Neural progenitor cell (in vitro differentiated cells): Measurements from ENCODE around the gene UNG. TPM values are rescaled to one million over a fixed set of nuclear protein-coding genes. Genes with fewer than 3 reads are reported as not detected.

Source experiments
- DNase-seq: peaks from one replicate; pipeline ENCODE4 v3.0.0-alpha.2; 2016; ENCODE audit warnings: low spot score
- H2AFZ ChIP-seq: fragments of 200-600 bp; sonication (generic); replicated peaks from 2 replicates; pipeline ENCODE4 v1.6.1; 2016; ENCODE audit warnings: antibody characterized with exemption
- H3F3A ChIP-seq: fragments of 200-600 bp; sonication (generic); 2 replicates; pipeline ENCODE4 v1.6.1; 2016; ENCODE audit warnings: antibody characterized with exemption, low read depth
- H3K27ac ChIP-seq: fragments of 200-600 bp; sonication (generic); 2 replicates; pipeline ENCODE4 v1.5.1; 2016; ENCODE audit warnings: mild to moderate bottlenecking
- H3K27me3 ChIP-seq: fragments of 200-600 bp; sonication (generic); 2 replicates; pipeline ENCODE4 v1.6.1; 2016; ENCODE audit warnings: mild to moderate bottlenecking, moderate library complexity
- H3K36me3 ChIP-seq: fragments of 200-600 bp; sonication (generic); 2 replicates; pipeline ENCODE4 v1.5.1; 2016
- H3K4me1 ChIP-seq: fragments of 200-600 bp; sonication (generic); 2 replicates; pipeline ENCODE4 v1.6.1; 2016; ENCODE audit warnings: mixed run types
- H3K4me2 ChIP-seq: fragments of 200-600 bp; sonication (generic); 2 replicates; pipeline ENCODE4 v1.6.1; 2016
- H3K4me3 ChIP-seq: fragments of 200-600 bp; sonication (generic); 2 replicates; pipeline ENCODE4 v1.5.1; 2016
- H3K79me2 ChIP-seq: fragments of 200-600 bp; sonication (generic); 2 replicates; pipeline ENCODE4 v1.6.1; 2016; ENCODE audit warnings: low read depth
- H3K9ac ChIP-seq: fragments of 200-600 bp; sonication (generic); 2 replicates; pipeline ENCODE4 v1.6.1; 2016
- H3K9me3 ChIP-seq: fragments of 200-600 bp; sonication (generic); 2 replicates; pipeline ENCODE4 v1.5.1; 2016; ENCODE audit warnings: low read depth
- H4K20me1 ChIP-seq: fragments of 200-600 bp; sonication (generic); 2 replicates; pipeline ENCODE4 v1.6.1; 2016; ENCODE audit warnings: low read depth
- H3K27ac Mint-ChIP-seq: 3 replicates; pipeline ENCODE4 v1.8.0; 2021; ENCODE audit warnings: mixed read lengths
- H3K27me3 Mint-ChIP-seq: 2 replicates; pipeline ENCODE4 v1.8.0; 2022; ENCODE audit warnings: low read depth, mild to moderate bottlenecking, inconsistent platforms, moderate library complexity, mixed read lengths; ENCODE audit not compliant: insufficient read depth
- H3K36me3 Mint-ChIP-seq: 3 replicates; pipeline ENCODE4 v1.8.0; 2021; ENCODE audit warnings: mixed read lengths
- H3K4me1 Mint-ChIP-seq: 3 replicates; pipeline ENCODE4 v1.8.0; 2021; ENCODE audit warnings: mixed read lengths
- H3K4me3 Mint-ChIP-seq: 3 replicates; pipeline ENCODE4 v1.8.0; 2021; ENCODE audit warnings: mild to moderate bottlenecking, moderate library complexity, mixed read lengths
- H3K9me3 Mint-ChIP-seq: 3 replicates; pipeline ENCODE4 v1.8.0; 2020; ENCODE audit warnings: mixed read lengths
- CTCF ChIP-seq: fragments of 200-600 bp; sonication (generic); IDR thresholded peaks from 2 replicates; pipeline ENCODE4 v1.5.1; 2017; ENCODE audit warnings: antibody characterized with exemption, mild to moderate bottlenecking
- EZH2 ChIP-seq: fragments of 200-600 bp; sonication (generic); IDR thresholded peaks from 2 replicates; pipeline ENCODE4 v1.6.1; 2017; ENCODE audit warnings: antibody characterized with exemption, mild to moderate bottlenecking, moderate library complexity
- EZH2phosphoT487 ChIP-seq: fragments of 200-600 bp; sonication (generic); IDR thresholded peaks from 2 replicates; pipeline ENCODE4 v1.6.1; 2017; ENCODE audit warnings: antibody characterized with exemption
- total RNA-seq: library from RNA; depleted of rRNA; stranded (reverse); fragments of >200 nt; gene quantifications from 2 replicates; pipeline ENCODE4 v1.2.3, GENCODE V29; 2015; ENCODE audit warnings: low replicate concordance

The UNG gene
- total RNA-seq, 1 donor from 2014 or later = 71.0 TPM

- Histone ChIP-seq H3K4me3 (no peak overlapping the region), H3K27ac (no peak overlapping the region), H3F3A (no peaks in the 10 kb centered on the region), H3K9ac (no peak overlapping the region), H3K4me2 (no peak overlapping the region), H3K9me3 (no peaks in the 10 kb centered on the region), H3K36me3 (no peaks in the 10 kb centered on the region), H2AFZ (no peak overlapping the region), H3K79me2 (no peaks in the 10 kb centered on the region), H3K4me1 (peaks cover 2% of the 10 kb centered on the region), H4K20me1 (no peaks in the 10 kb centered on the region), H3K27me3 (no peaks in the 10 kb centered on the region)
- H3K4me3 Mint-ChIP-seq = no peak overlapping the region
- H3K27me3 Mint-ChIP-seq = no peaks in the 10 kb centered on the region
- peaks cover 3% of the 10 kb centered on the region for H3K36me3 Mint-ChIP-seq
- H3K27ac Mint-ChIP-seq = no peak overlapping the region
- no peak for DNase-seq
- no peaks in the 10 kb centered on the region for H3K9me3 Mint-ChIP-seq
- TF ChIP-seq EZH2 = no peak
- TF ChIP-seq EZH2phosphoT487 = no peak
- TF ChIP-seq CTCF = no peak
- peaks cover 4% of the 10 kb centered on the region for H3K4me1 Mint-ChIP-seq
These were observed 24.0 kb downstream of the UNG start for GRCh38 chr12:109121346-109121880.

- H3K27ac ChIP-seq = no peak overlapping the region
These were observed 27.7 kb downstream of the UNG start for GRCh38 chr12:109124878-109125648.

GRCh38 chr12:109125791-109126190 is 28.4 kb downstream of the UNG start:
- Mint-ChIP-seq H3K36me3 (no peaks in the 10 kb centered on the region), H3K4me1 (peaks cover under 1% of the 10 kb centered on the region), H3K9me3 (no peaks in the 10 kb centered on the region), H3K27me3 (no peaks in the 10 kb centered on the region), H3K27ac (no peak overlapping the region), H3K4me3 (no peak overlapping the region)
- H3K27me3 ChIP-seq = no peaks in the 10 kb centered on the region
- no peaks in the 10 kb centered on the region for H3K36me3 ChIP-seq
- H3K4me2 ChIP-seq = no peak overlapping the region
- peaks cover under 1% of the 10 kb centered on the region for H3K4me1 ChIP-seq
- no peaks in the 10 kb centered on the region for H4K20me1 ChIP-seq
- H3K9me3 ChIP-seq = no peaks in the 10 kb centered on the region
- H3K4me3 ChIP-seq = no peak overlapping the region
- H3K27ac ChIP-seq = no peak overlapping the region
- H3K79me2 ChIP-seq = no peaks in the 10 kb centered on the region
- TF ChIP-seq EZH2 (no peak), CTCF (no peak), EZH2phosphoT487 (no peak)
- no peak for DNase-seq
- H3F3A ChIP-seq = no peaks in the 10 kb centered on the region
- H2AFZ ChIP-seq = no peak overlapping the region
- no peak overlapping the region for H3K9ac ChIP-seq

More at GRCh38 chr12:109124878-109125648, 27.7 kb downstream of the UNG start:
- Histone ChIP-seq H3K4me2 (no peak overlapping the region), H3K4me3 (no peak overlapping the region), H4K20me1 (no peaks in the 10 kb centered on the region), H3K79me2 (no peaks in the 10 kb centered on the region), H2AFZ (no peak overlapping the region), H3F3A (no peaks in the 10 kb centered on the region), H3K9ac (no peak overlapping the region), H3K4me1 (no peaks in the 10 kb centered on the region), H3K36me3 (no peaks in the 10 kb centered on the region), H3K27me3 (no peaks in the 10 kb centered on the region), H3K9me3 (no peaks in the 10 kb centered on the region)
- no peaks in the 10 kb centered on the region for H3K36me3 Mint-ChIP-seq
- H3K4me3 Mint-ChIP-seq = no peak overlapping the region
- H3K27me3 Mint-ChIP-seq = no peaks in the 10 kb centered on the region
- H3K4me1 Mint-ChIP-seq = no peaks in the 10 kb centered on the region
- DNase-seq = no peak
- peak overlapping the region; percentile 21 for H3K27ac Mint-ChIP-seq
- TF ChIP-seq EZH2 = no peak
- no peak for TF ChIP-seq CTCF
- TF ChIP-seq EZH2phosphoT487 = no peak
- H3K9me3 Mint-ChIP-seq = no peaks in the 10 kb centered on the region
